Embryonic facial prominence (tissue), 1 donor: ENCODE data around the gene GPR132.

Source experiments
- DNase-seq: peaks from one replicate; pipeline ENCODE4 v3.0.0-alpha.2; 2016; ENCODE audit errors: extremely low spot score

GPR132 gene

DNA sequence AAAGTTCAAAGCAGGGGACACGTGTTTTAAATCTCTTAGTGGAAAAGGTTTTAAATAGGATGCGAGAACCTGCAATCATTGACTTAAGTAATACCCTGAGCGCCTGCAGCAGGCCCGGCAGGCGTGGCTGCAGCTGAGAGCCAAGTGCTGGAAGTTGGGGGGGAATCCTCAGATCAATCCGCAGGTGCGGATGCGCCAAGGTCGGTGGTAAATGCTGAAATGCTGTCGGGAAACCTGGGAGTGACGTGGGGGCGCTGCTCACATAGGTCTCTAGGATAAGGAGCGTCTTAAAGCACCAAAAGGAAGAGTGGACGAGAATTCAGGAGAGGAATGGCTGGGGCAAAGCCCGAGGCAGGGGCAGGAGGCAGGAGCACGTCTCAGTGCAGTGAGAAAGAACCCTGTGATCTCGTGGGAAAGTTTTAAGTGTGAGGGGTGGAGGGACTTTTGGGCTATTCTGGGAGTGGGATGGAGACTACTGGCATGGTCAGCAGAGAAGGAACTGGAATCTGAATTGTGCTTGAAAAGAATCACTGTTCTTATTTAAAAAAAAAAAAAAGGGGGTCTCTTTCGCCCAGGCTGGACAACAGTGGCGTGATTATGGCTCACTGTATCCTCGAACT, 43.5 kb downstream of the GPR132 start:
- DNase-seq = peak; percentile 40

- peak; percentile 93 for DNase-seq
Observed at GRCh38 chr14:105020815-105021655, 44.2 kb downstream of the GPR132 start, which contains the start of gene CDCA4. CDCA4 (minus strand) TSS chr14:105021083; CDS start chr14:105011929, 9,154 bp downstream.

GRCh38 chr14:105019861-105020814, 45.1 kb downstream of the GPR132 start:
- DNase-seq = peak; percentile 23

- no peak for DNase-seq
Observed at GRCh38 chr14:105018414-105018813, 46.8 kb downstream of the GPR132 start.

DNA sequence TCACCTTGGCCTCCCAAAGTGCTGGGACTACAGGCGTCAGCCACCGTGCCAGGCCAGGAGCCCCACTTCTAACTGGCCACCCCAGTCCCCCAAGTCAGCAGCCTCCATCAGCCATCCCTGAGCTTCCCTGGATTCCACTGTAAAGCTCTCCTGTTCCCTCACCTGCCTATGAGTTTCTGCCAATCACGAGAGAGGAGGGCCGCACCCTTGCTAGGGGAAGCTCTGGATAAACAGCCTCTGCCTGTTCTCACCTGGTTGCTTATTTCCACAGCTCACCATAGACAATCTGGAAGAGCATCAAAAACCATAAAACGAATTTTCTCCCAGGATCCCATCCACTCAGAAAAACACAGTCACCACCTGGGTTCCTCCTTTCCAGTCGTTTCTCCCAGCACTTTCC, 49.3 kb downstream of the GPR132 start:
- DNase-seq = no peak

- DNase-seq = no peak
Observed at GRCh38 chr14:105015242-105015641, 50.0 kb downstream of the GPR132 start.

GRCh38 chr14:105014631-105015030, 50.6 kb downstream of the GPR132 start:
- DNase-seq = no peak

- DNase-seq = no peak
Observed at GRCh38 chr14:105014032-105014431, 51.2 kb downstream of the GPR132 start.

DNA sequence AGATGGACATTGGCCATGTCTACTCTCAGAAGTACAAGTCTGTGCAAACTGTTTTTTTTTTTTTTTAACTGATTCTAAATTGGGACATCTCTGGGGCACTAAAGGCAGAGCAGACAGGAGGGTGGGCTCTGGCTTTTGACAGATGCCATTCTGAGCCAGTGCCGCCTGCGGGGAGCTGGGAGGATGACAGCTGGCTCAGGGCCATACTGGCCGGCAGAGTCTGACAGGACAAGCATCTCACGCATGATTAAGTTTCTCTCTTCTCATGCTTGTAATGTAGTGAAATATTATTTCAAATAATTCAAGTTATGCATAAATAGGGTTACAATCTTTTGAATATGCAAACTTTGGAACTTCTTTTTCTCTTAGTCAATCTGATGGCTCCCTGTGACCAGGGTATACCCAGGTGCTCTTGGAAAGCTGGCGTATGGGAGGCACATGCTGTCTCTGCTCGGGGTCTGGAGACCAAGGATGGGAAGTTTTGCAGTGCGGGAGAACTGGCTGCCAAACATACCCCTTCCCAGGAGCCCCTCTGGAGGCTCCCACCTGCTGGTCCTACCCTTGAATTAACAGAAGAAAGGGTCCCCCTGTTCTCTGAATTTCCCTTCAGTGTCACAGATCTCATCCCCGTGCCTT, 52.0 kb downstream of the GPR132 start:
- DNase-seq = no peak

DNA sequence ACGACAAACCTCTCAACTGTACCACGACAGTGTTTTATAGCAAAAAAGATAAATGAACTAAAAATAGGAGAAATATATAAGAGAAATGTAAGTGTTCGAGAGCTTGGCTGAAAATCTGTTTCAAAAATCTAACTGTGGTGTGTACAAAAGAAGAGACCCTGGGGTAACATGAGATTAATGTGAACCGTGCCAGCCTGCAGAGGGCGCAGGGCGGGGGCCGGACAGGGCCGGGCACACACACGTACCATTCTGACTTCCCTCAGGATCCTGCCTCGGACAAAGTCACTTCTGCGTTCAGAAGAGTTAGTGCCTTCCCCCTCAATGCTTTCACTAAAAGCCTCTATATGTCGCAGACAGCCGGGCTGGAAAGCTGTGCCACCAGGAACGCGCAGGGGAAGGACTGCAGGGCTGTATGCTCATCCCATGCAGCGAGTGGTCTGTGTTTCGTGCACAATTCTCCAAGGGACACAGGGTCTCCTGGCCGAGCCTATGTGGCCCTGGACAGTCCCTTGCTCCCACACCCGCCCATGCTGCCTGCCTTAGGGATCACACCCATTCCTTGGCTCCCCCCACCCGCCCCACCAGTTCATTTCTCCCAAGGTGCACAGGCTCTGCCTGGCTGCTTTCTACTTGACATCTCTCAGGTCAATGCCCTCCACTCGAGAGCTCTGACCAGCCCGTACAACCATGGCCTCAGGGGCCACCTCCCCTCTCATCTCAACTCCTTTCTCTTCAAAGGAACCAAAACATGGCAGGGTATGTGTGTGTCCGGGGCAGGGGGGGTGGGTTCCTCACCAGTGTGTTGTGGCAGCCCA, 52.9 kb downstream of the GPR132 start:
- no peak for DNase-seq

DNA sequence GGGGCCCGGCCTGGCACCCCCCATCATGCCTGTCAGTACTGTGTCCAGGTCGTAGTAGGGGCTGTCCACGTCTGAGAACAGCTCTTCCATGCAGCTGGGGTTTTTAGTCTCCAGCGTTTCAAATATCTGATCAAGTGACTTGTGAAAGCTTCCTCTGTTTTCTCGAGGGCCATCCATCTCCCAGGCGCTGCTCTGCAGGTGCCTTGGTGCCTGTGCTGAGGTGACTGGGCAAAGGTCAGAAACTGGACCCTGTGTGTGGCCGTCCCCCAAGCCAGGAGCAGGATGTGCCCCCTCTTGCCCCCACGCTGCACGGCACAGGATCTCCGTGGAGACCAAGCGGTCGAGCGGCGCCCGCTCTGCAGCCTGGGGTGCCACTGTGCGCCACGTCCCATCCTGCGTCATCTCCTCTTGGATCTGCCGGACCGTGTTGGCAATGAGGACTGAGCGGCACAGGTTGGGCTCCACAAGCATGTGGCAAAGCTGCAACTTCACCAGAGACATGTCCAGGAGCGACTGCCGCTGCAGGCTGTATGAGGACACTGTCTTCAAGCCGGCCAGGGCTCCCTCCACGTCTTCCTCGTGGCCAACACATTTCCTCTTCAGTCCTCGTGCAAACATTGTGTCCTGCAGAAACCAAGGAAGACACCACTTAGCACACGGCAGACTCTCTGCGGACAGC, 53.8 kb downstream of the GPR132 start:
- no peak for DNase-seq

GRCh38 chr14:105010891-105011291, 54.3 kb downstream of the GPR132 start:
- no peak for DNase-seq

GRCh38 chr14:105010106-105010505, 55.1 kb downstream of the GPR132 start:
- DNase-seq = no peak

- DNase-seq = no peak
Observed at GRCh38 chr14:105007593-105008264, 57.5 kb downstream of the GPR132 start.

DNA sequence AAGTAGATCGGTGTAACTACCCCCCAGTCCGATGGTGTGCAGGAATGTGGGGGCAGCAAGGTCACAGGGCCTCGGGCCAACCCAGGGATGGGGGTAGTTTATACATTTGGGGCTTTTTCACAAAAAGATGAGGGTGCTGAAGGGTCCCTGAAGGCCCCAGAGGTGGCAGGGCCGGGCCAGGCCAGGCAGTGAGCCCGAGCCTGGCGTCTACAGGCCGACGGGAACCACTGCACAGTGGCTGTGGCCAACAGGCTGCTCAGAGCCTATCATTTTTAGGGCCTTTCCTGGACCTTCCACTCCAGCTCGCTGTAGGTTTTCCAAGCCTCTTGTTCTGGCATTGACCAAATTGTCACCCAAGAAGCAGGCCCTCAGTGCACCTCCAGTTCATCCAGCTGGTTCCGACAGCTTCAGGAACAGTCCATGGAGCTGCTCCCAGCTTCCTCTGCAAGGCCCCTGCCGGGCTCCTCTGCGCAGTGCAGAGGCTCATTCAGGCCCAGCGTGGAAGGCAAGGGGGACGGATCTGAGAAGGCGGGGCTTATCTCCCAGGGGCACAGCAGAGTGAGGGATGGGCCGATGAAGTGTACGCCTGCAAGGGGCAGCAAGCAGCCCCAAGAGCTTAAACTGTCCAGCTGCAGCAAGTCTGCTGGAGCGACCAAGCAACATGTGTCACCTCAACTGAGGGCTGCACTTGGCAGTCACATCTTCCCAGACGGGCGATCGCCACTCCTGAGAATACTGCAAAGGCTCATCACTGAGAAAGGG, 58.2 kb downstream of the GPR132 start:
- no peak for DNase-seq

- no peak for DNase-seq
Observed at GRCh38 chr14:105005929-105006830, 59.0 kb downstream of the GPR132 start.

GRCh38 chr14:105005329-105005928, 59.8 kb downstream of the GPR132 start:
- no peak for DNase-seq
